SU-DHL-6 (cell line): Measurements from ENCODE around the gene FHOD3.
"Not testable (repeated sequence)": the region's sequence is repeated elsewhere in the genome, so short reads cannot be mapped to it uniquely, and the experiment has no call there.

ENCODE experiments used
- H2AFZ ChIP-seq: fragments of 200-600 bp; sonication (generic); 2 replicates; pipeline ENCODE4 v1.6.1; 2014; ENCODE audit warnings: low read depth, mild to moderate bottlenecking, moderate library complexity, mixed read lengths, antibody characterized with exemption, low read length; ENCODE audit not compliant: severe bottlenecking
- H3F3A ChIP-seq: fragments of 200-600 bp; shearing (Covaris generic); 2 replicates; pipeline ENCODE4 v1.6.0; 2016; ENCODE audit warnings: antibody characterized with exemption, mild to moderate bottlenecking; ENCODE audit not compliant: insufficient read depth
- H3K27ac ChIP-seq: fragments of 200-600 bp; sonication (generic); 2 replicates; pipeline ENCODE4 v1.5.1; 2016; ENCODE audit warnings: low read depth, mild to moderate bottlenecking, low read length, moderate library complexity, mixed read lengths
- H3K27me3 ChIP-seq: fragments of 200-600 bp; sonication (generic), shearing (Covaris generic); 2 replicates; pipeline ENCODE4 v1.6.0; 2014; ENCODE audit warnings: mild to moderate bottlenecking, low read length
- H3K36me3 ChIP-seq: fragments of 200-600 bp; sonication (generic); 2 replicates; pipeline ENCODE4 v1.6.1; 2014; ENCODE audit warnings: mild to moderate bottlenecking, low read length, mixed read lengths
- H3K4me2 ChIP-seq: fragments of 300-600, 200-600 bp; shearing (Covaris generic), sonication (generic); 2 replicates; pipeline ENCODE4 v1.6.0; 2014; ENCODE audit warnings: low read length, low read depth, mild to moderate bottlenecking; ENCODE audit not compliant: poor library complexity, severe bottlenecking
- H3K4me3 ChIP-seq: fragments of 200-600 bp; sonication (generic); 2 replicates; pipeline ENCODE4 v1.5.1; 2014; ENCODE audit warnings: antibody characterized with exemption, low read length, mild to moderate bottlenecking, mixed read lengths; ENCODE audit not compliant: insufficient read depth, poor library complexity, severe bottlenecking
- H3K79me2 ChIP-seq: fragments of 200-600 bp; sonication (generic); 2 replicates; pipeline ENCODE4 v1.6.1; 2014; ENCODE audit warnings: mild to moderate bottlenecking, low read length, moderate library complexity; ENCODE audit not compliant: insufficient read depth
- H3K9ac ChIP-seq: fragments of 200-600 bp; sonication (generic); 2 replicates; pipeline ENCODE4 v1.7.0; 2014; ENCODE audit warnings: mild to moderate bottlenecking, low read length
- H3K9me2 ChIP-seq: fragments of 200-600 bp; sonication (generic); replicated peaks from 2 replicates; pipeline ENCODE4 v1.6.1; 2014; ENCODE audit warnings: low read length; ENCODE audit not compliant: insufficient read depth
- H3K9me3 ChIP-seq: fragments of 200-600 bp; sonication (generic); 2 replicates; pipeline ENCODE4 v1.6.1; 2014; ENCODE audit warnings: low read length, mixed read lengths; ENCODE audit not compliant: insufficient read depth
- H4K20me1 ChIP-seq: fragments of 200-600 bp; sonication (generic); 2 replicates; pipeline ENCODE4 v1.6.1; 2014; ENCODE audit warnings: low read depth, mild to moderate bottlenecking, antibody characterized with exemption, low read length, moderate library complexity, mixed read lengths
- EZH2phosphoT487 ChIP-seq: fragments of 200-600 bp; sonication (generic), shearing (Covaris generic); conservative IDR thresholded peaks from 2 replicates; pipeline ENCODE4 v1.6.1; 2018; ENCODE audit warnings: mild to moderate bottlenecking, antibody characterized with exemption, low read length, moderate library complexity, mixed read lengths
- TF ChIP-seq, protein P1 (sequence below): fragments of 200-600 bp; sonication (generic); IDR thresholded peaks from one replicate; pipeline ENCODE4 v1.5.1; 2017; ENCODE audit warnings: antibody characterized with exemption, mild to moderate bottlenecking, low read length, moderate library complexity; ENCODE audit not compliant: insufficient read depth, poor library complexity, severe bottlenecking

The FHOD3 gene

DNA sequence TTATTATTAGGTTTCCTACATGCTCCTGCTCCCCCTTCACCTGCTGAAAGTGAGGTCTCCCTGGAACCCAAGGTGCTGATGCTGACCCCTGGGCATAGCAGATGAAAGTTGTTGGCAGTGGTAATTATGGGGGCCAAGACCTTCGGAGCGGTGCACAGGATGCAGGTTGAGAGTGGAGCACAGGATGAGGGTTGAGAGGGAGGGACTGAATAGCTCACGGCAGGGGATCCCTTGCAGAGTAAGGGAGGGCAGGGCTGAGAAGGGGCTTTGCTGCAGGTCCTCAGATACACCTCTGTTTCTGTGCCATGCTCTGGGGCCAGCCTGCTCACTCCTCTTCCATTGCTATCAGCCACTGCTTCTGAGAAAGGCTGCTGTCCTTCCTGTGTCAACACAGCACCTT lies 163.3 kb downstream of the FHOD3 start:
- H2AFZ ChIP-seq, result no peak overlapping the region
- H3K36me3 ChIP-seq, result no peaks in the 10 kb centered on the region
- no peaks in the 10 kb centered on the region for H3K9me3 ChIP-seq
- no peak for TF ChIP-seq EZH2phosphoT487
- TF ChIP-seq, protein P1, sequence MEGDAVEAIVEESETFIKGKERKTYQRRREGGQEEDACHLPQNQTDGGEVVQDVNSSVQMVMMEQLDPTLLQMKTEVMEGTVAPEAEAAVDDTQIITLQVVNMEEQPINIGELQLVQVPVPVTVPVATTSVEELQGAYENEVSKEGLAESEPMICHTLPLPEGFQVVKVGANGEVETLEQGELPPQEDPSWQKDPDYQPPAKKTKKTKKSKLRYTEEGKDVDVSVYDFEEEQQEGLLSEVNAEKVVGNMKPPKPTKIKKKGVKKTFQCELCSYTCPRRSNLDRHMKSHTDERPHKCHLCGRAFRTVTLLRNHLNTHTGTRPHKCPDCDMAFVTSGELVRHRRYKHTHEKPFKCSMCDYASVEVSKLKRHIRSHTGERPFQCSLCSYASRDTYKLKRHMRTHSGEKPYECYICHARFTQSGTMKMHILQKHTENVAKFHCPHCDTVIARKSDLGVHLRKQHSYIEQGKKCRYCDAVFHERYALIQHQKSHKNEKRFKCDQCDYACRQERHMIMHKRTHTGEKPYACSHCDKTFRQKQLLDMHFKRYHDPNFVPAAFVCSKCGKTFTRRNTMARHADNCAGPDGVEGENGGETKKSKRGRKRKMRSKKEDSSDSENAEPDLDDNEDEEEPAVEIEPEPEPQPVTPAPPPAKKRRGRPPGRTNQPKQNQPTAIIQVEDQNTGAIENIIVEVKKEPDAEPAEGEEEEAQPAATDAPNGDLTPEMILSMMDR, result no peak
- H3K79me2 ChIP-seq, result no peaks in the 10 kb centered on the region
- H3F3A ChIP-seq, result no peaks in the 10 kb centered on the region
- no peak overlapping the region for H3K9ac ChIP-seq
- H3K4me3 ChIP-seq, result no peak overlapping the region
- no peaks in the 10 kb centered on the region for H4K20me1 ChIP-seq
- H3K27me3 ChIP-seq, result no peaks in the 10 kb centered on the region
- no peak overlapping the region for H3K4me2 ChIP-seq
- H3K9me2 ChIP-seq, result no peaks in the 10 kb centered on the region
- H3K27ac ChIP-seq, result no peak overlapping the region

DNA sequence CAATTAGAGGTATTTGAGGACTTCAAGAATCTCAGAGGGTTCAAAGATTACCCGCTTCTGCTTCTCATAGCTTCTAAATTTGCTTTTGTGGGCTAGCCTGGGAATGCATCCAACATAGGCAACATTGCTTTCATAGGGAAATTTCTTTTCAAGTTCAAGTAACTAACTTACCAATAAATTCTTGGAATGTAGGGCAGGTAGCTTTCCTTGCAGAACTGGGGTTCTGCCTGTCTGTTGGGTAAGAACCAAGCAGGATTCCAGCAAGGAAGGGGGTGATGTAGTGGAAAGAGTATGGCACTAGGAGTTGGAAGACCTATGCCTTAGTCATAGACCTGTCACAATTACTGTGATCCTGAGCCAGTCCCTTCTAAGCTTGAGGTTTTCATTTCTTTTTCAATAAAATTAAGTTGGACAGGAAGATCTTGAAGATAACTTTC lies 164.1 kb downstream of the FHOD3 start:
- H2AFZ ChIP-seq, result no peak overlapping the region
- H3K27ac ChIP-seq, result no peak overlapping the region
- H3F3A ChIP-seq, result no peaks in the 10 kb centered on the region
- no peaks in the 10 kb centered on the region for H3K27me3 ChIP-seq
- TF ChIP-seq EZH2phosphoT487, result no peak
- TF ChIP-seq, protein P1, result no peak
- no peak overlapping the region for H3K4me3 ChIP-seq
- no peak overlapping the region for H3K9ac ChIP-seq
- no peaks in the 10 kb centered on the region for H3K9me3 ChIP-seq
- no peaks in the 10 kb centered on the region for H3K9me2 ChIP-seq
- H3K4me2 ChIP-seq, result no peak overlapping the region
- no peaks in the 10 kb centered on the region for H3K36me3 ChIP-seq
- H4K20me1 ChIP-seq, result no peaks in the 10 kb centered on the region
- H3K79me2 ChIP-seq, result no peaks in the 10 kb centered on the region

DNA sequence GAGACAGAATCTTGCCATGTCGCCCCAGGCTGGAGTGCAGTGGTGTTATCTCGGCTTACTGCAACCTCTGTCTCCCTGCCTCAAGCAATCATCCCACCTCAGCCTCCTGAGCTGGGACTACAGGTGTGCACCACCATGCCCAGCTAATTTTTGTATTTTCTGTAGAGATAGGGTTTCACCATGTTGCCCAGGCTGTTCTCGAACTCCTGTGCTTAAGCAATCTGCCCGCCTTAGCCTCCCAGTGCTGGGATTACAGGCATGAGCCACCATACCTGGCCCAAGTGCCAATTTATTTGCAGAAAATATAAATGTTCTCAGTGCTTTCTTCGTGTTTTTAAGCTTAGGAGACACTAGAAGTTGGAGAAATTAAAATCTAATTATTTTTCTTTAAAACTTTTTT lies 166.0 kb downstream of the FHOD3 start:
- not testable (repeated sequence) for H2AFZ ChIP-seq, H3K36me3 ChIP-seq, H3K79me2 ChIP-seq, H3K4me3 ChIP-seq, H4K20me1 ChIP-seq, H3K4me2 ChIP-seq, H3K27me3 ChIP-seq, H3K9me2 ChIP-seq, H3K9ac ChIP-seq, H3F3A ChIP-seq, H3K9me3 ChIP-seq, H3K27ac ChIP-seq

DNA sequence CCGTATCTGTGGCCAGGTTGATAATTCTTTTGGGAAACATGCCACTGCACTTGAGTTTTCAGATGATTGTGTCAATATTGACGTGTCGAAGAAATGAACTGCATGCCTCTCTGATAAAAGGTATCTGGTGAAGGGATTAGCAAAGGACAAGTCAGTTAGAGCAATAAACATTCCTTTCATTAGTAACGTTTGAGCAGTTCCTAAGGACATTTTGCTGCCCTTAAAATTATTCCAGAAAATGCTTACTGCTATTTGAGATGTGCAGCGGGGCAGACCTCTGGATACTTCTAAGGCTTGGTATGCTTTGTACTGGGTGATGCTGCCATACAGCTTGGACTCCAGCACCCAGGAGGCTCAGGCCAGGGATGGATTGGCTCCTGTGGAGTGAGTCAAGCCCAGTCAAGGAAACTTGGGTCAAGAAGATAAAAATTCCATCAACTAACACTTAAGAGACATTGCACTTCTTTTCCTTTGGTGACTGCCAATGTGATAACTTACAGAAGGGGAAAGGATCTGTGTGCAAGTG lies 166.7 kb downstream of the FHOD3 start:
- H3K9ac ChIP-seq, result no peak overlapping the region
- no peaks in the 10 kb centered on the region for H3K9me2 ChIP-seq
- TF ChIP-seq EZH2phosphoT487, result no peak
- TF ChIP-seq, protein P1, result no peak
- H3K4me3 ChIP-seq, result no peak overlapping the region
- no peak overlapping the region for H3K27ac ChIP-seq
- no peak overlapping the region for H3K4me2 ChIP-seq
- H2AFZ ChIP-seq, result no peak overlapping the region
- H3F3A ChIP-seq, result no peaks in the 10 kb centered on the region
- no peaks in the 10 kb centered on the region for H3K79me2 ChIP-seq
- H4K20me1 ChIP-seq, result no peaks in the 10 kb centered on the region
- no peaks in the 10 kb centered on the region for H3K9me3 ChIP-seq
- no peaks in the 10 kb centered on the region for H3K27me3 ChIP-seq
- no peaks in the 10 kb centered on the region for H3K36me3 ChIP-seq
